Gastroesophageal sphincter (tissue), 3 donors: ENCODE results near the gene RFTN2.

Experiments used
- POLR2A ChIP-seq, 2 donors: fragments of 450-650 bp; IDR thresholded peaks; one replicate each; pipeline ENCODE4 v1.6.1; 2017; ENCODE audit warnings: antibody characterized with exemption in 2 of 2, mild to moderate bottlenecking in 2 of 2, moderate library complexity in 1 of 2
- TF ChIP-seq, protein P1 (sequence below), 4 experiments: fragments of 200-600 bp in 2 of 4; fragments of 450-650 bp in 2 of 4; sonication (generic) in 1 of 4; IDR thresholded peaks; one replicate each; pipeline ENCODE4 v1.5.1; 2017 to 2019; ENCODE audit warnings: antibody characterized with exemption in 4 of 4, mild to moderate bottlenecking in 2 of 4, moderate library complexity in 2 of 4

DNA sequence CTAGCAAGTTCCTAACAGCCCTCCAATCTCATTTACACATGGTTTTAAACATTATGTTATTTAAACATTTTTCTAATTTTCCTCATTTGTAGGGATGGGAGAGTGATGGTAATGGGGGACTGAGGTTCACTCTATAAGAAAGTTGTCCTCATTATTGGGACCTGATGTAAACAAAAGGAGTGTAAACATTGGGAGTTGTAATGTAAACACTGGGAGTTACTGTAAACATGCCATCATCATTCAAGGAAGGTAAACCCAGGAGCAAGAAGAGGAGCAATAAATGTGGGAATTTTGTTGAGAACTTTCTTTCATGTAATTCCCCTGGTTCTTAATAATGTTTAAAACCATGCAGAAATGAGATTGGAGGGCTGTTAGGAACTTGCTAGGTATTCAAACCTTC is 17.8 kb downstream of the RFTN2 start:
- TF ChIP-seq, protein P1, sequence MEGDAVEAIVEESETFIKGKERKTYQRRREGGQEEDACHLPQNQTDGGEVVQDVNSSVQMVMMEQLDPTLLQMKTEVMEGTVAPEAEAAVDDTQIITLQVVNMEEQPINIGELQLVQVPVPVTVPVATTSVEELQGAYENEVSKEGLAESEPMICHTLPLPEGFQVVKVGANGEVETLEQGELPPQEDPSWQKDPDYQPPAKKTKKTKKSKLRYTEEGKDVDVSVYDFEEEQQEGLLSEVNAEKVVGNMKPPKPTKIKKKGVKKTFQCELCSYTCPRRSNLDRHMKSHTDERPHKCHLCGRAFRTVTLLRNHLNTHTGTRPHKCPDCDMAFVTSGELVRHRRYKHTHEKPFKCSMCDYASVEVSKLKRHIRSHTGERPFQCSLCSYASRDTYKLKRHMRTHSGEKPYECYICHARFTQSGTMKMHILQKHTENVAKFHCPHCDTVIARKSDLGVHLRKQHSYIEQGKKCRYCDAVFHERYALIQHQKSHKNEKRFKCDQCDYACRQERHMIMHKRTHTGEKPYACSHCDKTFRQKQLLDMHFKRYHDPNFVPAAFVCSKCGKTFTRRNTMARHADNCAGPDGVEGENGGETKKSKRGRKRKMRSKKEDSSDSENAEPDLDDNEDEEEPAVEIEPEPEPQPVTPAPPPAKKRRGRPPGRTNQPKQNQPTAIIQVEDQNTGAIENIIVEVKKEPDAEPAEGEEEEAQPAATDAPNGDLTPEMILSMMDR (IDR thresholded peaks at IDR 0.05) = no peak
- TF ChIP-seq POLR2A (IDR thresholded peaks at IDR 0.05) = no peak
